GM21360 (cell line): ENCODE data around the gene CACNA1F.

Experiments used
- ATAC-seq: cut with Tn5 transposase; IDR thresholded peaks from one replicate; pipeline ENCODE4 v1.9.1; 2021; ENCODE audit warnings: mild to moderate bottlenecking, moderate library complexity; ENCODE audit not compliant: unreplicated experiment

Gene CACNA1F

GRCh38 chrX:49199906-49200771 is 33.0 kb downstream of the CACNA1F start, which contains the start of gene SYP:
Gene SYP (minus strand): TSS chrX:49200193. CDS start chrX:49200186, 7 bp downstream.
- ATAC-seq: peak; percentile 82

- ATAC-seq: no peak
Observed at GRCh38 chrX:49199315-49199595, 33.9 kb downstream of the CACNA1F start.

GRCh38 chrX:49198540-49199314 is 34.4 kb downstream of the CACNA1F start:
- ATAC-seq: no peak

GRCh38 chrX:49197543-49198087 is 35.5 kb downstream of the CACNA1F start:
- no peak for ATAC-seq

GRCh38 chrX:49193542-49193964 is 39.6 kb downstream of the CACNA1F start:
- no peak for ATAC-seq

GRCh38 chrX:49192722-49193328 is 40.3 kb downstream of the CACNA1F start:
- no peak for ATAC-seq

GRCh38 chrX:49191574-49192011 is 41.5 kb downstream of the CACNA1F start:
- ATAC-seq: no peak

GRCh38 chrX:49190821-49191573 is 42.1 kb downstream of the CACNA1F start:
- peak; percentile 72 for ATAC-seq

GRCh38 chrX:49189606-49190005 is 43.5 kb downstream of the CACNA1F start:
- no peak for ATAC-seq

- ATAC-seq: no peak
Observed at GRCh38 chrX:49188468-49189076, 44.6 kb downstream of the CACNA1F start.

GRCh38 chrX:49187526-49187925 is 45.6 kb downstream of the CACNA1F start:
- ATAC-seq: no peak

- no peak for ATAC-seq
Observed at GRCh38 chrX:49187028-49187394, 46.1 kb downstream of the CACNA1F start.

GRCh38 chrX:49186125-49187027 is 46.8 kb downstream of the CACNA1F start, which contains the start of gene PRICKLE3:
Gene PRICKLE3 (minus strand): TSS chrX:49186373. CDS start chrX:49186297, 76 bp downstream.
- ATAC-seq: peak; percentile 32

- peak; percentile 41 for ATAC-seq
Observed at GRCh38 chrX:49184294-49185281, 48.6 kb downstream of the CACNA1F start.

GRCh38 chrX:49183701-49184281 is 49.3 kb downstream of the CACNA1F start:
- no peak for ATAC-seq

- ATAC-seq: no peak
Observed at GRCh38 chrX:49179358-49179757, 53.8 kb downstream of the CACNA1F start.

GRCh38 chrX:49178537-49178936 is 54.6 kb downstream of the CACNA1F start:
- ATAC-seq: no peak
